Stimulated activated CD4-positive, alpha-beta T cell treated with anti-CD3 and anti-CD28 coated beads, TNF-alpha, amount 100 ng/mL, for 4 hours (primary cell): ENCODE data around the gene PPFIA2.
"Not testable (repeated sequence)": the region's sequence is repeated elsewhere in the genome, so short reads cannot be mapped to it uniquely, and the experiment has no call there.

Source experiments
- DNase-seq, 3 experiments: peaks; one replicate each; pipeline ENCODE4 v3.0.0-alpha.2; 2020; ENCODE audit warnings: low read depth in 3 of 3

The PPFIA2 gene

GRCh38 chr12:81211306-81211705, 547.8 kb downstream of the PPFIA2 start:
- DNase-seq = no peak

GRCh38 chr12:81209772-81210225, 549.4 kb downstream of the PPFIA2 start:
- DNase-seq = not testable (repeated sequence)

- no peak for DNase-seq
Measured at GRCh38 chr12:81209012-81209411, 550.1 kb downstream of the PPFIA2 start.

- DNase-seq = no peak
Measured at GRCh38 chr12:81208187-81208911, 550.8 kb downstream of the PPFIA2 start.
